HG03460 (cell line): ENCODE results near the gene ALCAM.

Experiments used
- ATAC-seq: cut with Tn5 transposase; IDR thresholded peaks from one replicate; pipeline ENCODE4 v1.9.1; 2021; ENCODE audit not compliant: unreplicated experiment

Gene ALCAM

DNA sequence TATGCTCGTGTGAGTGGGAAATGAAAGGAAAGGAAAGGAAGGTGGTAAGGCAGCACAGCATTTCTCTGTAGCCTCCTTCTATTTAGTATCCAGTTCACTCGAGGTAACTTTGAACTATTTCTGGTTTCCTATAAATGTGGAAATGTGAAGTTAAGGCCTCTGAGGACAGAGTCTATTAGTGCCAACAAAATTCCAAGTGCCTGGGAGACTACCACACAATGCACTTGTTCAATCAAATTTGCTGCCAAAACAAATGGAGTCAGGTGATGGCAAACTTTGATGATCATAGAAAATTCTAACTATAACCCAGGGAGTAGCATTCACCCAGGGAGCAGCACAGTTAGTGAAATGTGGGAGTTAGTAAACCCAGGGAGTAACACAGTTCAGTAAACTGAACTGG is 155.1 kb downstream of the ALCAM start:
- ATAC-seq, result no peak

DNA sequence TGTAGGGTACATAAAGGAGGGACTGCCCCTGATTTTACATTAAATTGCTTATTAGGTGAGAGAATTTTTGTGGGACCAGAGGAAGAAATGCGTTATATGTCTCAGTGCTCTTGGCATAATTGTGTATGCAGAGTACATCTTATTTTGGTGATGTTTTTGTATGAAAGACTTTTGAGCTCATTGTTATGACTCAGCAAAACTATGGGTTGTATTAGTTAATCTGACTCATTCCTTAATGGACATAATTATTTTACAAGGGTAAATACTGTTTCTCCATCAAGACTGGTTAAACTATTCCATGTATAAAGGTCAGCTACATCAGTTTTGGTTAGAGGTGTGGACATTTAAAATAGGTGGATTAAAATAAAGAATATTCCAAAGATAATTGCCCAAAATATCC is 156.8 kb downstream of the ALCAM start:
- ATAC-seq, result no peak

DNA sequence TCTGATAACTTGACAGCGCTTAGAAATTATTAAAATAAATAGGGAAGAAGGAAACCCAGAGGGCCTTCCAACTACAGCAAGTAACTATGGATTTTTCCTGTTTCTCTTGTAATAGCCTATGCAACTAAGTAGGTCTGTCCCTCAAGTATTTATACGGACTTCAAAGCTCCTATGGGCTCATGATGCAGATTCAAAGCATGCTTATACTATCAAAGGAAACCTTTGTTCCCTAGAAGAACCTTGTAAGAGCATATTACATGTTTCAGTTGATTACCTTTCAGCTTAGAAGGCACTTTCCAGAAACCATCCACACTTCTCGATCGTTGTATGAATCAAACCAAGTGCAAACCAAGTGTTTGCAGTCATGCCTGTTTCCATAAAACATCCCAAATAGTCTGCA is 158.8 kb downstream of the ALCAM start:
- no peak for ATAC-seq

- no peak for ATAC-seq
These were observed 159.8 kb downstream of the ALCAM start for GRCh38 chr3:105526360-105527111.

- ATAC-seq, result no peak
These were observed 160.8 kb downstream of the ALCAM start for GRCh38 chr3:105527535-105527934.

- ATAC-seq, result no peak
These were observed 161.2 kb downstream of the ALCAM start for GRCh38 chr3:105527949-105528348.

DNA sequence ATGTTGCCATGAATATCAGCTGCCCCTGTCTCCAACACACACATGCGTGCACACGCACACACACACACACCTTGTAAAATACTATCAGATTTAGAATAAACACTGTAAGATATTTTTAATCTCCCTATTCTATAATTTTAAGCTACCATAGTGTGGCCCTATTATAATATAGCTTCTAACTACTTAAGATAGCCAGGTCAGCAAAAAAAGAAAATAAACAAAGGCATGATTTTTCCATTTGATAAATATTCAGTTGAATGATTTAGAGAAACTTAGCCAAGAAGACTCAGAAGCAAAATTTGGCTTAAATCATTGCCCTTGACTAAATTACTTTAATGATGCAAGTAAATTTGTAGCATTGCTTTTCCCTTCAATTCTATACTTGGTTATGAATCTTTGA is 162.2 kb downstream of the ALCAM start:
- ATAC-seq, result no peak

GRCh38 chr3:105529456-105529855 is 162.7 kb downstream of the ALCAM start:
- no peak for ATAC-seq

GRCh38 chr3:105532251-105532650 is 165.5 kb downstream of the ALCAM start:
- ATAC-seq, result no peak

DNA sequence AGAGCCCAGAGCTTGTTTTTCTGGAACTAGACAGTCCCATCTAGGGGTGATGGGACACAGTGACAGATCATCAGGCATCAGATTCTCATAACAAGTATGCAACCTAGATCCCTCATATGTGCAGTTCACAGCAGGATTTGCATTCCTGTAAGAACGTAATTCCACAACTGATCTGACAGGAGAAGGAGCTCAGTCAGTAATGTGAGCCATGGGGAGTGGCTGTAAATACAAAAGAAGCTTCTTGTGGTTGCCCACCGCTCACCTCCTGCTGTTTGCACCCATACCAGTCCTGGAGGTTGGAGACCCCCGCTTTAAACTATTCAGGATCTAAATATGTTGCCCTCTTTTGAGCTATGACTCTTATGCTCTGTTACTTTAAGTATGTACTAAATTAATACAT is 167.3 kb downstream of the ALCAM start:
- no peak for ATAC-seq

DNA sequence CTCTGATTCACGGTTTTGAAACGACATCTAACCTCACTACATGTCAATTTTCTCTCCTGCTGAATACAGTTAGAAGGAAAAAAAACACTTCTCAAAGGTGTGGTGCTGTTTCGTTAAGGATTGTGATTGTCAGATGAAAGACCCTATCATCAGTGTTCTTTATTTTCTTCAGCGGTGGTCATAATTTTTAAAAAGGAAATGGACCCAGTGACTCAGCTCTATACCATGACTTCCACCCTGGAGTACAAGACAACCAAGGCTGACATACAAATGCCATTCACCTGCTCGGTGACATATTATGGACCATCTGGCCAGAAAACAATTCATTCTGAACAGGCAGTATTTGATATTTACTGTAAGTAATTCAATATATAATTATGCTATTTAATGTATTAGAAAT is 167.8 kb downstream of the ALCAM start:
- no peak for ATAC-seq

DNA sequence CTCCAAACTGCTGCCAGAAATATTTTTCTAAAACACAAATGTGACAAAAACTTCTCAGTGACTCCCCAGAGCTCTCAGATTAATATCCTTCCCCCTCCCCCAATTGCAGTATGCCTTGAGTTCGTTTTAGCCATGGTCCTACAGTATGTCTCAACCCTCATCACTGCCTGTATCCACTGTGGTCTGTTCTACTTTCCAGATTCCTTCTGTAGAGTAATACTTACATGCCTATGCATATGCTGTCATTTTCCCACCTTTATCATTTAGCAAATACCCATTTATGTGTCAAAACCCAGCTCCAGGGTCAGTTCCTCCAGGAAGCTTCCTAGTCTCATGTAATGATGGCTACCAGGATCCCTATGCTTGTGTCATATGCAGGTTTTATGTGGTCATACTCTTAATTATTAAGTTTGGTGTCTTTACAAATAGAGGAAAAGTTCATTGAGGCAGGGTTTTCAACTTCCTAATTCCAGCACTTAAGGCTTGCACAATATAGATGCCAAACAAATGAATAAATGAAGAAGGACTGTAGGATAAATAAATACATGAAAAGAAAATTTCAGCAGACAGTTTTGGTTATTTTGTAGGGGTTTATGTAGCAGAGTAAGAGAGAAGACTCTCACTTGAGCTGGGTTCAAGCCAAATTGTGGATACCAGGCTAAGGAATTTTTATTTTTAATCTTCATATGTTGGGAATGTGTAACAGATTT is 170.8 kb downstream of the ALCAM start:
- no peak for ATAC-seq

- ATAC-seq, result no peak
These were observed 171.8 kb downstream of the ALCAM start for GRCh38 chr3:105538483-105538882.

DNA sequence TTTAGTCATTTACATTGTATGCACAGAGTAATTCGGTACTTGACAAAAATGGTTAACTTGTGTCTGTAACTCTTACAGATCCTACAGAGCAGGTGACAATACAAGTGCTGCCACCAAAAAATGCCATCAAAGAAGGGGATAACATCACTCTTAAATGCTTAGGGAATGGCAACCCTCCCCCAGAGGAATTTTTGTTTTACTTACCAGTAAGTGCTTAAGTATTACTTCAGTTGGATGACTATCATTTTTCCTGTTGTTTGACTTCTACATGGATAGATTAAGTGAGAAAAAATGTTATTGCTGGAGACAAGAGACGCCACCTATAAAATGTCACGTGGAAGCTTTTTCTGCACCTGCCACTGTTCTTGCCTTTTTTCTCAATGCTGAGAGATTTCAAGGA is 173.2 kb downstream of the ALCAM start:
- ATAC-seq, result no peak

DNA sequence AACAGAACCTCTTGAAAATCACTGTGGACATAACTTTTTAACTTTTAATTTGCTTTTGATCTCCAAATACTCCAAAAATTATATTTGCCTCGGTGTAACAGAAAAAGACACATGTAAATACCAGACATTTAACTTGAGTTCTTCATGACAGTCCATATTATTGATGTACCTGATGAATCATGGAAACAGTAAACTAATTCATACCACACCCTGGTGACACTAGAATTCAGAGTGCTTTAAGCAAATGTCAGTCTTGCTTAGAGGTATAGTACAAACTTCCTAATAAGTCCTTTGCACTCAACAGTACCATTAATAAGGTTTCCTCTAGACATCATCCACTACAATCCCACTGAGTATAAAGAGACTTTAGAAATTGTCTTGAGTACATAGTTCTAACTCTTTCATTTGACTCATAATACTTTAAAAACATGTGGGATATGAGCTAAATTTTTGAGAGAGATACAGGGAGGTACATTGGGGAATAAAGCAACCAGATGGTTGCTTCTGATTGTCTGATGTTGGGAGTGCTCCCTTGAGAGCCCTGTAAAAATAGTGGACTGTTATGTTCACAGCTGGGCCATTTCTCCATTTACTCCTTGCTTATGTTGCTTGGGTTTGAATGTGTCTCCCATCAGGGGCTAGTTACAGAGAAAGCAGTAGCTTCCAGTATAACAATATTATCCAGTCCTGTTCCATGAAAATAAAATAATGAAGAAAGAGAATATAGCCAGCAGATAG is 175.7 kb downstream of the ALCAM start:
- ATAC-seq, result no peak

DNA sequence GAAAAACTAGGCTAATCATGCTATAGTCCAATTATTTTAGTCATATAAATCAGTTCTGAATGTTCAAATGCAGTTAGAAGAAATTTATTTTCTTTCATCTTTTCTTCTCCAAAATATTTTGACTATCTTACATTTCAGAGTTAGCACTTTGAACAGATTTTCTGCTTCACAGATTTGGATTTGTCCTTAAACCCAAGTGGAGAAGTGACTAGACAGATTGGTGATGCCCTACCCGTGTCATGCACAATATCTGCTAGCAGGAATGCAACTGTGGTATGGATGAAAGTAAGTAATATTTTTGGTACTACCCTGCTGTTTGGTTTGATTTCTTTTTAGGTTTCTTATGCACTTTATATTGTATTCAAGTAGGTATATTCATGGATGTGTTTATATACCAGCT is 178.3 kb downstream of the ALCAM start:
- ATAC-seq, result no peak

GRCh38 chr3:105553851-105554250 is 187.1 kb downstream of the ALCAM start:
- no peak for ATAC-seq

- ATAC-seq, result no peak
These were observed 188.5 kb downstream of the ALCAM start for GRCh38 chr3:105555206-105555605.

DNA sequence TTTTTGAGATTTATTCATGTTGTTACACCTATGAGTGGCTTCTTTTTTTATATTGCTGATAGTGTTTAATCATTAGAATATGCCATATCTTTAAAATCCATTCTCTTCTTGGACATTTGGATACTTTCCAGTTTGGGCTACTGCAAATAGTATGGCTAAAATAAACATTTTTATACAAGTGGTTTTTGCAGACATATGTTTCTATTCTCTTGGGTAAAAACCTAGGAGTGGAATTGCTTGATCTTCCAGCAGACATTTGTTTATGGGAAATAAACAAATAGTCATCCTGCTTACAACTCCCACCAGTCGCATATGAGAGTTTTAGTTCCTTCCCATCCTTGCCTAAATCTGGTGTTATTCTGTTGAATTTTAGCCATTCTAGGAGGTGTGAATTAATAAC is 193.1 kb downstream of the ALCAM start:
- no peak for ATAC-seq

- no peak for ATAC-seq
These were observed 195.2 kb downstream of the ALCAM start for GRCh38 chr3:105561876-105562275.

DNA sequence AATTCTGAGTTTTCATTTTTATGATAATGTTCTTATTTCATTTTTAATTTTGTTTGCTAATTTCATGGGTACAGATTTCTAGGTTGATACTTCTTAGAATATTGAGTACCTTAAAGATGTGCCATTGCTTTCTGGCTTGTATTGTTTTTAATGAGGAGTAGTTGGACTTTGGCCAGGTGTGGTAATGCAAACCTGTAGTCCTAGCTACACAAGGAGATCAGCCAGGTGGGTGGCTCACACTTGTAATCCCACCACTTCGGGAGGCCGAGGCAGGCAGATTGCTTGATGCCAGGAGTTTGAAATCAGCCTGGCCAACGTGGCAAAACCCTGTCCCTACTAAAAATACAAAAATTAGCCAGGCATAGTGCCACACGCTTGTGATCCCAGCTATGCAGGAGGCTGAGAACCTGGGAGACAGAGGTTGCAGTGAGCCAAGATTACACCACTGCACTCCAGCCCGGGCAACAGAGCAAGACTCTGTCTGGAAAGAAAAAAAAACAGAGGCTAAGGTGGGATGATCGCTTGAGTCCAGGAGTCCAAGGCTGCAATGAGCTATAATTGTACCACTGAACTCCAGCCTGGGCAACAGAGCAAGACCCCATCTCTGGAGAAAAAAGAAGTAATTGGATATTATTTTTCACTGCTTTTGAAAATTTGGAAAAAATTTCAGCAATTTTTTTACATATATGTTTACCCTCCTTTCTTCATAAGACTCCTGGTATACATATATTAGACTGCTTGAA is 198.0 kb downstream of the ALCAM start:
- no peak for ATAC-seq
